Measurements from ENCODE around the gene DNAJC6.
A peak's percentile ranks its signal among the peaks of the same experiment; 100 is the strongest.
"Not testable (repeated sequence)": the region's sequence is repeated elsewhere in the genome, so short reads cannot be mapped to it uniquely, and the experiment has no call there.

DNAJC6 gene

DNA sequence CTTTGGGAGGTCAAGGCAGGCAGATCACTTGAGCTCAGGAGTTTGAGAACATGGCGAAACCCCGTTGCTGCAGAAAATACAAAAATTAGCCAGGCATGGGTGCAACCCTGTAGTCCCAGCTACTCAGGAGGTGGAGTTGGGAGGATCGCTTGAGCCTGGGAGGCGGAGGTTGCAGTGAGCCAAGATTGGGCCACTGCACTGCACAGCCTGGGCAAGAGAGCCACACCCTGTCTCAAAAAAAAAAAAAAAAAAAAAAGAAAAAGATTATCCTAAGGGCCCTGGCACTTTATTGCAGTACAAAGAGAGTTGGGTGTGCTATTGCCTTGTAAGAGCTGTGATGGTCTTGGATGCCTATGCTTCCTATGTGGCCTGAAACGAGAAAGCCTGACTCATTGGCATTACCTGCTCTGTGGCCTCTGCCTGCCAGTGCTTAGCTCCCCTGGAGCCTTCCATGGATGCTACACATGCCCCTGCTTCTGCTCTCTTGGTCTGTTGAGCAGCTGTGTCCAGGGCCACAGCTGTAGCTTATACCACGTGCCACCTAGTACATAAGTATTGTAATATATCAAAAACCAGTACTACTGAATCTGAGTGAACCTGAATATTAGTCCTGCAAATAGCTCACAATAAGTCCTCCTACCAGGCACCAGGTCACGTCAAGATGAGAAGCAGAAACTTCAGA is 45.8 kb downstream of the DNAJC6 start:
- no peak for DNase-seq (ENCODE audit: low read depth)

DNA sequence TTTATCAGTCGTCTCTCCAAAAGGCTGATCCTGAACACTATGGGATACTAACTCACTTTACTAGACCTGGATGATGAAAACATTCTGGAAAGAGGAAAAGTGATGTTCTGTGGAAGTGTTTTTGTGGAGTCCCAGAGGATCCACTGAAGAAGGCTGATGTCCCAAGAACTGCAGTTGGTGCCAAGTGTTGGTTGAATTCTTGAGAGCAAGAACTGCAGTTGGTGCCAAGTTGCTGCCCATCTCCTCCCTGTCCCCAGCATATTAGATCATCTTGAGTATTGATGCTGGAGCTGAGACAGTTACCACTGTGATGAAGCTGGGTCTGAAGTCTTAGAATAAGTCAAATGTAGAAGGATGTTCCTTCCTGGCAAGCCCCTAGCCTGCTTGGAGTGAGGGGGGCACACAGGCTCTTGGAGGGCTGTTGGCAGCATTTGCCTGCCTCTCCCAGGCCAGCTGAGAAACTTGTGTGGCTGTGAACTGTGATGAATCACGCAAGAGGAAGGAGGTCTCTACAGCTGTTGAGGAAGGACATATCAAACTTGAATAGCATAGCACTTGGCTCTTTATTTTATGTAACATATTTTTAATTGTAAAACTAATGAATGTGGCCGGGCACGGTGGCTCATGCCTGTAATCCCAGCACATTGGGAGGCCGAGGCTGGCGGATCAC is 48.1 kb downstream of the DNAJC6 start:
- DNase-seq (ENCODE audit: low read depth) = no peak

DNA sequence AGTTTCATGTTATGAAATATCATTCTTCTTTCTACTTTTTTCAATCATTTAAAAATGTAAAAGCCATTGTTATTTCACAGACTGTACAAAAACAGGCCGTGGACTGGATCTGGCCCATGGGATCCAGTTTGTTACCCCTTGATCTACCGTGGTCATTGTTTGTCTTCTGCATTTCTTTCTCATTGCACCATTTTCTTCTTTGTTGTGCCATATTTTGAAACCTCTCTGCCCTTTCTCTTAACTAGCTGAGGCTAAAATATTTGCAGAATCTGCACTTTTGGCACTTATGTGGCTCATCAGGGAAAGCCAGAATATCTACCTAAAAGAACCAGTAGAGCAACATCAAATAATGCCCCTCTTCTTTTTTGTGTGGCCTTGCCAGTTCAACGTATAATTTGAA is 50.5 kb downstream of the DNAJC6 start:
- DNase-seq (ENCODE audit: low read depth) = no peak

DNA sequence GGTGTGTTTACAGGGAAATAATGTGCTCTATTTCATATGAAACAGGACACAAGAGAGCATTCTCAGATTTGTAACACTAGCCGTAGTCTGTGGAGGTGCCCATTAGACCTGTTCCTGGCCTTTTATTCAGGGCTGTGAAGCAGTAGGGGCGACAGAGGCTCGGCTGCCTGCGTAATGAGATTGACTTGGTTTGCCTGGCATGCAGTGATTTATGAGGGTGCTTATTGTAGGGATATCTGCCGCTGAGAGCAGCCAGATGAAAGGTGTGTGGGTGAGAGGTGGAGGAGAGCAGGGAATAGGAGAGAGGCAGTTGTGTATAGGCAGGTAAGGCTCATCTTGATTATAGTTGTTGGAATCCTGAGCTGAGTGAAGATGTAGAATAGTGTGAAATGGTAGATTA is 51.3 kb downstream of the DNAJC6 start:
- no peak for DNase-seq (ENCODE audit: low read depth)

DNA sequence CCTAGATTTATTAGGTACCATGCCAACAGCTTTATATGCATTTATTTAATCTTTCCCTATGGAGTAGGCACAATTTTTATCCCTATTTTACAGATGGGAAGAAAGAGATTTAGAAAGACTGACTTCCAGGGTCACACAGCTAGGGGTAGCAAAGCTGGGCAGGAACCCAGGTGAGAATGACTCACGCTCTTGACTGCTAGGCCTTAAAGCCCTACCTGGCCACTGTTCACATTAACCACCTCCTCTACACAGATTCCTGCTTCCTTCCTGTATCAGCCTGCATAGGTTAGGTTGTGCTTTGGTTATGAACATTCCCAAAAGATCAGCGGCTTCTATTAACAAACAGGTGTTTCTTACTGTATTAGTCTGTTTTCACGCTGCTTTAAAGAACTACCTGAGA is 53.2 kb downstream of the DNAJC6 start:
- DNase-seq (ENCODE audit: low read depth) = no peak

DNA sequence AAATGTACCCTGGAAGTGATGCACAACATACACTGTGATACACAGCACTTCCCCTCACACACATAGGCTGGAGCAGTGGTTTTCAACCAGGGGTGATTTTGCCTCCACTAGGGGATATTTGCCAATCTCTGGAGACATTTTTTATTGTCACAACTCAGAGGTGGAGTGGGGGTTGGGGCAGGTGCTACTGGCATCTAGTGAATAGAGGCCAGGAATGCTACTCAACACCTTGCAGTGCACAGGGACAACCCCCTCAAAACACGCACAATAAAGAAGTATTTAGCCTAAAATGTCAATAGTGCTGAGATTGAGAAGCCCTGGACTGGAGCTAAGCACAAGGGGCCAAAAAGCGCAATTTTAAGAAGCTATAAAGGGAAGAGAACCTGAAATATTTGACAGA is 54.1 kb downstream of the DNAJC6 start:
- no peak for DNase-seq (ENCODE audit: low read depth)

DNA sequence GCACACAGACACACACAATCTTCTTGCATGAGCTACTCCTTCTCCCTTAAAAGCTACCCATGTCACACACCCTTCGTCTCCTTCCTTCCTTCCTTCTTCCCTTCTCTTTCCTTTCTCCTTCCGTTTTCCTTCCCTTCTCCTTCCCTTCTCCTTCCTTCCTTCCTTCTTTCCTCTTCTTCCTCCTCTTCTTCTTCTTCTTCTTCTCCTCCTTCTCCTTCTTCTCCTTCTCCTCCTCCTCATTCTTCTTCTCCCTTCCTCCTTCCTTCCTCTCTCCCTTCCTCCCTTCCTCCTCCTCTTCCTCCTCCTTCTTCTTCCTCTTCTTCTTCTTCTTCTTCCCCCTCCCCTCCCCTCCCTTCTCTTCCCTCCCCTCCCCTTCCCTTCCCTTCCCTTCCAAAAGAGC is 59.1 kb downstream of the DNAJC6 start:
- no peak for DNase-seq (ENCODE audit: low read depth)

DNA sequence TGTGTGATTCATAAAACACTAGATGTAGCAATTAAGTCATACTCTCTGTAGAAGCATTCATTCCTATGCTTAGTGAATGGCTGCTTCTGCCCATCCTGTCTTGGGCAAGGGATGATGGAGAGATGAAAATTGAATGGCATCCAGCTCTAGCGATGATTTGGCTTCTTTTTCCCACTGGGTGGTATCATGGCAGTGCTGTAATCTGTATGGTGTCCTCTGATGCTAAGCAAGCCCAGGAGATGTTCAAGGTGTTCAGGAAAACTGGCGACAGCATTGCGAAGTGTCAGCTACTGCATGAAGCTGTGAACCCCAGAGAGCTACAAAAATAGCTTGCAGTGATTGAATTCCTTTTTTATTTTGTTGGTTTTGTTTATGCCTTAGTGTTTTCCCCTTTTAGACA is 62.2 kb downstream of the DNAJC6 start:
- no peak for DNase-seq (ENCODE audit: low read depth)

DNA sequence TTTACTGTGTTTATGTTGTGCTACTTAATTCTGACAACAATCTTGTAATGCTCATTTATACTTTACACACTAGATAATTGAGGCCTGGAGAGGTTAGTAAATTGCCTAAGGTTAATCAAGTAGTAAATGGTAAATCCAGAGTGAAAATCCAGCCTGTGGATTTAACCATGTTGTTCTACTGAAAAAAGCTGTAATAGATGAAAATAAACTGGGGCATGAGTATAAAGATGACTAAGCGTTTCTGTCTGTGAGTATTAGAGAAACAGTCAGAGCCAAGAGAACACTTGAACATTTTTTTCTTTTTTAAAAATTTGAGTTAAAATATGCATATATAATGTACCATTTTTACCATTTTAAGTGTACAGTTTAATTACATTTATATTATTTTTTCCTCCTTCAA is 63.2 kb downstream of the DNAJC6 start:
- DNase-seq (ENCODE audit: low read depth) = no peak

DNA sequence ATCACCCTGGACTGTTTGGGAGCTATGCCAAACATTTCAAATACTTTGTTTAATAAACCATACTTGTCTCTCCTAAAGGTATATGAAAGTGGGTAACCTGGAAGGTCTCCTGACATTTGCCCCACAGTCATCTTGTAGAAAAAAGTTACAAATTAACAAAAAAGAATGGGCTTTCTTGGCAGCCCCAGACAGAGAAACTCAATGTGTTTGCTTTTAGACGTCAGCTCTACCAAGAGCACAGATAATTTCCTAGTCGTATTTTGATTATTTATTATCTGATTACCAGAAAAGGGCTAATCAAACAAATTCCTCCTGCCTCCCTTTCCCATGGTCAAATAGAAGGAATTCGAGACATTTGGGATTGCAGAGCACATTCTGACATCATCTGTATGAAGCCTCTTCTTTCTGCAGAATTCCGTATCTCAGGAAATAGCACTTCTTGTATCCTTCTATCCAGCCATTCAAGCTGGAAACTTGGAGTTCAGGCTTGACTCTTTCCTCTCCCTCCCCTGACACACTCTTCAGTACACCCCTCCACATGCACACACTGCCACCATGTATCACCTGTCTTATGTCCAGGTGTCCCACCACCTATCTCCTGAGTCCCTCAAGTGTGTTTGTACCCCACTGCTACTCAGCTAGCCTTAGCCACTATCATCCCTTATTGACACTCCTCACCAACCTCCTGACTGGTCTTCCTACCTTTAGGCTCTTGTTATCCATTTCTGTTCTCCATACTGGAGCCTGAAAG is 68.3 kb downstream of the DNAJC6 start:
- no peak for DNase-seq (ENCODE audit: low read depth)

DNA sequence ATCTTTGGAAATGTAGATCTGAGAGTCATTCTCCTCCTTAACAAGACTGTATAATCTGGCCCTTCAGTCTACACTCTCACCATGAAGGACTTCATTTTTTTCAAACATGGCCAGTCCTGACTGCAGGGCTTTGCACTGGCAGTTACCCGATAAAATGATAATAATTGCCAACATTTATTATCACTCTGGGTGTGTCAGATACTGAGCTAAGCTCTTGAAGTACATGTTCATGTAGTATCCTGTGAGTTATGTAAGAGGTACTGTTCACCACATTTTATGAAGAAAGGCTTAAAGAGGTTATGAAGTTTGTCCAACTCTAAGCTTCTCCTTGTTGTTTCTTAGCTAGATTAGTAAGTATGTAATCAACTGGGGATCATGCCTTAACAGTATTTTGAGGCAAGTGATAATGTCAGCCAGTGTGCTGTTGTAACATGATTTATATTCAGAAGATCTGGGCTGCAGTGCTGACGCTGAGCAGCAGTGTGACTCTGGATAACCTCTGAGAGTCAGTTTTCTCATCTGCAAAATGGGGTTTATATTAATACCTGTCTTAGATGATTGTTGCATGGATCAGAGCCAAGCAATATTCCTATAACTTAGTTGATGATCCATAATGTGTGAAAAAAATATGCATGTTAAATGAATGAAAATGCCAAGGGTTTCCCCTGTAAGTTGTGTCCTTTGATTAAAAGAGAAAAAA is 69.1 kb downstream of the DNAJC6 start:
- DNase-seq (ENCODE audit: low read depth) = no peak

DNA sequence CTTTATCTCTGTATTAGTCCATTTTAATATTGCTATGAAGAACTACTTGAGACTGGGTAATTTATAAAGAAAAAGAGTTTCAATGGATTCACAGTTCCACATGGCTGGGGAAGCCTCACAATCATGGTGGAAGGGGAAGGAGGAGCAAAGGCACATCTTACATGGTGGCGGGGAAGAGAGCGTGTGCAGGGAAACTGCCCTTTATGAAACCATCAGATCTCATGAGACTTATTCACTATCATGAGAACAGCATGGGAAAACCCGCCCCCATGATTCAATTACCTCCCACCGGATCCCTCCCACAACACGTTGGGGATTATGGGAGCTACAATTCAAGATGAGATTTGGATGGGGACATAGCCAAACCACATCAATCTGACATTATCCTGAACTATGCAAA is 75.1 kb downstream of the DNAJC6 start:
- not testable (repeated sequence) for DNase-seq (ENCODE audit: low read depth)

DNA sequence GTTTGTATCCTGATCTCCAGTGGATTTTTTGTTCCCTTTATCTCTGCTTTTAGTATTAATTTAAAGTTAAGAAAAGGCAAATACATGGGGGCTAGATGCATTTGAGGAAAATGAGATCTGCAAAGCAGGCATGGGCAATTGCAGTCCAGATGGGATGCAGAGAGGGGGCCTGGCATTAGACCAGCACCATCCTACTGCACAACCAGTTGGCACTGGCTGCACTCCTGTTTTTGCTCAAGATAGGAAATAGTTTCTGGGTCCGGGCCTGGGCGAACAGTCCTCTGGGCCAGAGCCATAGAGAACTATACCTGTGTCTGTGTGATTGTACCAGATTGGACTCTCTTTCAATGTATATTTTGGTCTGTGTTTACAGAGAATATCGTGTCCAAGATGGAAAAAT is 77.1 kb downstream of the DNAJC6 start:
- no peak for DNase-seq (ENCODE audit: low read depth)

DNA sequence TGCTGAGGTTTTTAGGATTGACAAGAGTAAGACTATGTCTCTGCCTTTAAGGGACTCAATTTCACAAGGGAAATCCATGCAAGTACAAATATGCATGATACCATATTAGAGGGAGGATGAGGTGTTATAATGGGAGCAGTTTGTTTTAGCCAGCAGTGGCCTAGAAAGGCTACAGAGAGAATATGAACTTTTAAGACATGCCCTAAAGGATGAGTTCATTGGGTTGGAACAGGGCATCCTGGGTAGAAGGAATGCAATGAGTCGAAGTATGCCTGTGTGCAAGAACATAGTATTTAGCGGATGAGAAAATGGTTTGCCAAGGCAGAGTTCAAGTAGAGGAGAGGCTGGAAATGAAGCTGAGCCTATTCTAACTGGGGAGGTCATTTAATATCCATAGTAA is 78.5 kb downstream of the DNAJC6 start:
- DNase-seq (ENCODE audit: low read depth) = no peak

DNA sequence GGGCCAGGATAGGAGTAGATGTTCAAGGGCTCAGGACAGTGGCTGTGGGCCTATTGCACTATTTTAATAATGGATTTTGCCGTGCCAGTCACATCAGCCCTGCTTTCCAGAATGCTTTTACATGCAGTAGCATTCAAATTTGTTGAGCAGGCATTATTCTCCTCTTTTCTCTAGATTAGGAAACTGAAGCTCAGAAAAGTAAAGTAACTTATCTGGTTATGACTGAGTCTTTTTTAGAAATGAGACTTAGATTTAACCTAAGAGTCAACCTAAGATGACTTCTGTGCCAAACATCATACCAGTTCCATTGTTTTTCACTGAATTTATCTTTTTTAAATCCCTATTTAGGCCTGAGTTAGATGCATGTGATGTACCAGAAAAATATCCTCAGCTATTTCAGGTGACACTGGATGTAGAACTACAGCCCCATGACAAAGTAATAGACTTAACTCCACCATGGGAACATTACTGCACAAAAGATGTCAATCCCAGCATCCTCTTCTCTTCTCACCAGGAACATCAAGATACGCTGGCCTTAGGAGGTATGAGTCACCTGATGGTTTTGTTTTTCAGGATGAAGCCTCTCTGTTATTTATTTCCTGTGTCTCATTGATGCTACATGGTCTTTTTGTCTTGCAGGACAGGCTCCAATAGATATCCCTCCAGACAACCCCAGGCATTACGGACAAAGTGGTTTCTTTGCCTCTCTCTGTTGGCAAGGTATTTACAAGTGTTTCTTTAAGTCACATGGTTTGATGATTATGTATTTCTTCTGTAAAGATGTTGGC is 79.8 kb downstream of the DNAJC6 start:
- no peak for DNase-seq (ENCODE audit: low read depth)

DNA sequence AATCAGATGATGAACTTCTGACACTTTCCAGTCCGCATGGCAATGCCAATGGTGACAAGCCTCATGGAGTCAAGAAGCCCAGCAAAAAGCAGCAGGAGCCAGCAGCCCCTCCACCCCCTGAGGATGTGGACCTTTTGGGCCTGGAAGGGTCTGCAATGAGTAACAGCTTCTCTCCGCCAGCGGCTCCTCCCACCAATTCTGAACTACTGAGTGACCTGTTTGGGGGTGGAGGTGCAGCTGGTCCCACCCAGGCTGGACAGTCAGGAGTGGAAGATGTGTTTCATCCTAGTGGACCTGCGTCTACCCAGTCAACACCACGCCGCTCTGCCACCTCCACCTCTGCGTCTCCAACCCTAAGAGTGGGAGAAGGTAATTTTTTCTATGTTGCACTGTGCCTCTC is 83.2 kb downstream of the DNAJC6 start:
- DNase-seq (ENCODE audit: low read depth) = no peak

DNA sequence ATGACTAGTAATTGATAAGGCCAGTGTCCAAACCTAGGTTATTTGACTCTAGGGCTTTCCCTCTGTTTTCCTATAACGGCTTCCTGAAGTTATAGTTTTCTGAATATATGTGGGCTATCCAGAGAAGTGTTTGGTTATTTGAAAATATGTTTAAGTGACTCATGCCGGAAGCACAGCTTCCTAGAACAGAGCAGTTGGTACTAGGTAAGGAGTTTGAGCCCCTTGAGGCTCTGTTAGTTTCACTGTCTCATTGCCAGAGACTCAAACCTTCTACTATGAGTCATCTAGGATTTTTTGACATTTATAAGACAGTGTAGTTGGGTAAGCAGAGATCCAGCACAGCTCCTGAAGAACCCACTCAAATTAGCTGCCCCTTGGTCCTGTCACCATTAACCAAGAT is 84.0 kb downstream of the DNAJC6 start:
- DNase-seq (ENCODE audit: low read depth) = peak; percentile 6

DNA sequence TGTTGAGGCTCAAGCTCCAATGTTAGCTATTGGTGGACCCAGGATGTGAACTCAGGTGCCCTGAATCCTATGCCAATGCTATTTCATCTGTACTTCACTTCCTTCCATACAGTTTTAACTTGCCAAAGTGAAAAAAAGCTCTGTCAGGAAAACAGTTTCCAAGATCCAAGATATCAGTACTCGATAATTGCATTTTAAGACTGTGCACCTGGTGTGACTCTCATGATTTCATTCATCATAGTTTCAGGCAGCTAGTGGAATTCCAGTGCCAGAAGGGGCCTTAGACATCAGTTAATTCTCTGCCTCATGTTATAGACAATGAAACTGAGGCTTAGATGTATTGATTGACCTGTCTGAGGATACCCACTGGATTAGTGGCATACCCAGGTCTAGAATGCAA is 84.6 kb downstream of the DNAJC6 start:
- DNase-seq (ENCODE audit: low read depth) = no peak

DNA sequence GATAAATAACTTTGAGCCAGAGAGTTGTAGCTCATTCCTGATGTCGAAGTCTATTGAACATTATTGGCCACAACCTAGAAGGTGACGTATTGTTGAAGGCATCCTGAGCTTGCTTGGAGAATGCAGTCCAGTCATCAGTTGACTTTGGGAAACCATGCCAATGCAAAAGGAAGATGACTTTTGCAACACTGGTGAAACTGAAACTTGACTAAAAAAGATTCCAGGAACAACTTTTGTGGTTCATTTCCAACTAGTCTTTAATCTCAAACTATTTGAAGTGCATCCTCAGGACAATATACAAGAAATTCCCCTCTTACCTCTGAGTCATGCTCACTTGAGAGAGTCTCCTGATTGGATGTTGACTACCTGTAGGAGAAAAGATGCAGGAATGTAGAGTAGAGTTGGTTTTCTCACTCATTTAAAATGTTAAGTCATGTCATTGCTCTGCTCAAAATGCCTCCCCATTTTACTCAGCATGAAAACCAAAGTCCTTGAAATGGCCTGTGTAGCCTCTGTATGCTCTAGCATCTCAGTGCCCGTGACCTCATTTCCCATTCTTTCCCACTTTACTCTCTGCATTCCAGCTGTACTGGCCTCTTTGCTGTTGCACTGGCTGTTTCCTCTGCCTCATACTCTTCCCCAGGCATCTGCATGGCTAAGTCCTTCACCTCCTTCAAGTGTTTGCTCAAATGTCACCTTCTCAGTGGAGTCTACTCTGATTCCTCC is 86.7 kb downstream of the DNAJC6 start:
- DNase-seq (ENCODE audit: low read depth) = no peak

DNA sequence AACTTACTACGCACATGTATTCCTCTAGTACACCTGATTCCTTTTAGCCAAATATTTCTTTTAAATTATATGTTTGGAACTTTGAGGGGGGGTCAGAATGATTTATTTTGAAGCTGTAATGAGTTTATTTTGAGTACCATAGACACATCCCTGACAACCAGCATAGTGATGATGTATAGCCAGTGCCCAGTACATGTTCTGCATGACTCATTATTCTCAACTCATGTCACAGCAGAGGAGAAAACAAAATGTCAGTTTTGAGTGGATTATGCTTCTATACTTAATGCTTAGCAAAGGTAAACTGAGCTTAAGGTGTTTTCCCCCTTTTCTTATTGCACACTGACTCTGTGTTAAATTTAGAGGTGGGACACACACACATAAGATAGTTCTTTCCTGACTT is 88.7 kb downstream of the DNAJC6 start:
- no peak for DNase-seq (ENCODE audit: low read depth)

DNA sequence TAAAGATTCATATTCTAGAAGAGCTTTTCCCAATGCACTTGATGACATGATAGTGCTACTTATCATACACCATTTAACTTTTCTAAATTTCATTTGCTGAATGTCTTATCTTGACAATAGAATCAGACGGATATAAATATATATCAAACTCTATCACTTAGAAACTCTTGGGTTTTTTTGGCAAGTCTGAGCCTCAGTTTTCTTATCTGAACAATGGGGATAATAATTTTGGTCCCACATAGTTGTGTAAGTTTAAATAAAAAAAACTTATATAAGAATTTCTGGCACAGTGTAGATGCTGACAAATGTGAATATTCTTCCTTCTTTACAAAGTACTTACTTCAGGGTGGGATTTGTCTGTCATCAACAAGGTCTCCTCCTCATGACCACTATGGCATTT is 89.7 kb downstream of the DNAJC6 start:
- no peak for DNase-seq (ENCODE audit: low read depth)
